Lung microvascular endothelial cell (primary cell): ENCODE measurements around the gene USP24. TPM values are rescaled to one million over a fixed set of nuclear protein-coding genes. Genes with fewer than 3 reads are reported as not detected.
"Not testable (repeated sequence)": the region's sequence is repeated elsewhere in the genome, so short reads cannot be mapped to it uniquely, and the experiment has no call there.

Experiments used
- DNase-seq, 2 donors: peaks; one replicate each; pipeline versions ENCODE4 v3.0.0 to v3.0.0-alpha.2; 2010; ENCODE audit warnings: low read depth in 2 of 2
- total RNA-seq: library from RNA; depleted of rRNA; stranded (reverse); fragments of >200 nt; gene quantifications from 2 replicates; pipeline ENCODE4 v1.2.1, GENCODE V29; 2014

Gene USP24
- total RNA-seq, 1 donor from 2014 or later, result 52.0 TPM

GRCh38 chr1:55040083-55040932 is 174.9 kb downstream of the USP24 start:
- no peak for DNase-seq

GRCh38 chr1:55039342-55040082 is 175.7 kb downstream of the USP24 start, which contains the start of gene PCSK9:
Gene PCSK9 (plus strand): TSS chr1:55039548. CDS start chr1:55039838, 290 bp downstream.
- DNase-seq, result peak; percentile 8 to 18

GRCh38 chr1:55038974-55039341 is 176.2 kb downstream of the USP24 start:
- DNase-seq, result no peak

GRCh38 chr1:55038552-55038838 is 176.7 kb downstream of the USP24 start:
- DNase-seq, result no peak

- no peak for DNase-seq
These were observed 177.2 kb downstream of the USP24 start for GRCh38 chr1:55037733-55038551.

- no peak for DNase-seq
These were observed 179.3 kb downstream of the USP24 start for GRCh38 chr1:55035904-55036303.

GRCh38 chr1:55034476-55035133 is 180.6 kb downstream of the USP24 start:
- DNase-seq, result no peak

GRCh38 chr1:55033265-55033614 is 181.9 kb downstream of the USP24 start:
- DNase-seq, result no peak

GRCh38 chr1:55031098-55031497 is 184.1 kb downstream of the USP24 start:
- not testable (repeated sequence) for DNase-seq

- DNase-seq, result not testable (repeated sequence)
These were observed 188.5 kb downstream of the USP24 start for GRCh38 chr1:55026682-55027081.

- not testable (repeated sequence) for DNase-seq
These were observed 191.0 kb downstream of the USP24 start for GRCh38 chr1:55024163-55024562.

- DNase-seq, result peak; percentile 77 to 88
These were observed 193.1 kb downstream of the USP24 start for GRCh38 chr1:55021942-55022546.

- no peak for DNase-seq
These were observed 196.8 kb downstream of the USP24 start for GRCh38 chr1:55018395-55018794.

Other genes with a start within 250 kb of the USP24 start
- gene TMEM61, start 234.7 kb downstream of the USP24 start, total RNA-seq, result not detected in 2 replicates
- gene BSND, start 216.4 kb downstream of the USP24 start, total RNA-seq, result not detected in 2 replicates
- under 0.01 TPM in 1 of 2 replicates, not detected in the other for gene PCSK9, start 175.8 kb downstream of the USP24 start, total RNA-seq